ENCODE measurements around the gene UBE2O.

DNA sequence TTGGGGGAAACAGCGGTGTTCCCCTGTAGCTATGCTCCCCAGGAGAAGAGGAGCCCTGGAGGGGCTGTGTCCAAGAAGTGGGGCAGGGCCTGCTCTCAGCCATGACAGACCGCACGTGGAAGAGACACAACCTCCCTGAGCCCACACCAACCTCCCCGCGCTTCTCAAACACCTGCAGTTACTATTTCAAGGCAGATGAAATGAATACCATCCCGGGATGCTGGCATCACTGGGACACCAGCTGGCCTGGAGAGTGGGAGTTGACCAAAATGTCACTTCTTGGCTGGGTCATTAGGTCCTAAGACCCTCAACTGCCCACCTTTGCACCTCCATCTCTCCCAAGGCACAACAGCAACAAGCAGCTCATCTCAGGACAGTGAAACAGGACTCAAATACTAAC, 36.5 kb downstream of the UBE2O start:
- no peak for TF ChIP-seq CTCF (conservative IDR thresholded peaks at IDR 0.05; ENCODE audit: low read length)
- no peak for TF ChIP-seq EZH2phosphoT487 (IDR thresholded peaks at IDR 0.05; ENCODE audit: borderline replicate concordance, low read depth, low read length)
